ENCODE results near the gene WDR83.
A peak's percentile ranks its signal among the peaks of the same experiment; 100 is the strongest.

DNA sequence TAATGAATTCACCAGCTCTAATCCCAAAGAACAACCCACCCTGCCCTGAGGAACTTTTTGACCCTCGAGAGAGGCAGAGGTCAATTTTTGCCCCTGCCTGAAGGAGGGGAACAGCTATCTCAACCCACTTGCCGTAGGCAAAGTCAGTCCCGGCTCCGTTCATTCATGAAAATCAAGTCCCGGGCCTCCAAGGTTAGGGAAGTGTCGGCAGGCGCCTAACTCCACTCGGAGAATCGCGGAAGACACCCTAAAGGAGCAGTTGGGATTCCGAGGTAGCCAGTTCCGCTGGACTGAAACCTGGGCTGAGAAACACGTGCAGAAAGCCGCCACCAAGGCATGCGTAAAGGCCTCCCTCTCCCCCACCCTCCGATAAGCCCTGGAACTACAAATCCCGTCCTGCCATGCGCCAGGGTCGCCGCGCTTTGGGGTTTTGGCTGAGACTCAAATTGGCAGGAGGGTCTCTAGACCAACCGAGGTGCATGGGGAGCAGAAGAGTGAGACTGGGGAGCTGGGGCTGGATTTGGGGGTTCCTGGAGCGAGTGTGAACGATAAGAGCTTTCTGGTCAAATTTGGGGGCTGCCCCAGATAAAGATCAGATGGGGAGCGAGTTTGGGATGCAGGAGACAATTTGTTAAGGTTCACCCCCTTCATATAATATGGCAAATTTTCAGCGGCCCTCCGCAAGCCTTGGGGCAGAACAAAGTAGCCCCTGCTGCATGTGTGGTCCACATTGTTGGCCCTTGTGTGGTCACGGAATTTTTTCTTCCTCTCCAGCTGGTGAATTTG is 57.2 kb downstream of the WDR83 start, which contains the start of gene TNPO2:
- TF ChIP-seq, protein P1, sequence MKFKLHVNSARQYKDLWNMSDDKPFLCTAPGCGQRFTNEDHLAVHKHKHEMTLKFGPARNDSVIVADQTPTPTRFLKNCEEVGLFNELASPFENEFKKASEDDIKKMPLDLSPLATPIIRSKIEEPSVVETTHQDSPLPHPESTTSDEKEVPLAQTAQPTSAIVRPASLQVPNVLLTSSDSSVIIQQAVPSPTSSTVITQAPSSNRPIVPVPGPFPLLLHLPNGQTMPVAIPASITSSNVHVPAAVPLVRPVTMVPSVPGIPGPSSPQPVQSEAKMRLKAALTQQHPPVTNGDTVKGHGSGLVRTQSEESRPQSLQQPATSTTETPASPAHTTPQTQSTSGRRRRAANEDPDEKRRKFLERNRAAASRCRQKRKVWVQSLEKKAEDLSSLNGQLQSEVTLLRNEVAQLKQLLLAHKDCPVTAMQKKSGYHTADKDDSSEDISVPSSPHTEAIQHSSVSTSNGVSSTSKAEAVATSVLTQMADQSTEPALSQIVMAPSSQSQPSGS (tag by site-specific recombination; IDR thresholded peaks at IDR 0.05; ENCODE audit: low read depth), result no peak
- TF ChIP-seq ZNF184 (tag by site-specific recombination; IDR thresholded peaks at IDR 0.05) (no peak), ZNF404 (tag by site-specific recombination; IDR thresholded peaks at IDR 0.05) (no peak), ZNF747 (tag by site-specific recombination; IDR thresholded peaks at IDR 0.05) (no peak), ZNF274 (IDR thresholded peaks at IDR 0.05; ENCODE audit: low read length) (no peak), ZNF274 (tag by site-specific recombination; IDR thresholded peaks at IDR 0.05; ENCODE audit: borderline replicate concordance) (no peak), ZNF830 (tag by site-specific recombination; IDR thresholded peaks at IDR 0.05; ENCODE audit: low read depth) (no peak), ZNF394 (tag by site-specific recombination; IDR thresholded peaks at IDR 0.05; ENCODE audit: borderline replicate concordance) (no peak), ZNF335 (tag by site-specific recombination; conservative IDR thresholded peaks at IDR 0.05) (peak; percentile 92), ZNF707 (tag by site-specific recombination; IDR thresholded peaks at IDR 0.05) (no peak)
- TF ChIP-seq, protein P2, sequence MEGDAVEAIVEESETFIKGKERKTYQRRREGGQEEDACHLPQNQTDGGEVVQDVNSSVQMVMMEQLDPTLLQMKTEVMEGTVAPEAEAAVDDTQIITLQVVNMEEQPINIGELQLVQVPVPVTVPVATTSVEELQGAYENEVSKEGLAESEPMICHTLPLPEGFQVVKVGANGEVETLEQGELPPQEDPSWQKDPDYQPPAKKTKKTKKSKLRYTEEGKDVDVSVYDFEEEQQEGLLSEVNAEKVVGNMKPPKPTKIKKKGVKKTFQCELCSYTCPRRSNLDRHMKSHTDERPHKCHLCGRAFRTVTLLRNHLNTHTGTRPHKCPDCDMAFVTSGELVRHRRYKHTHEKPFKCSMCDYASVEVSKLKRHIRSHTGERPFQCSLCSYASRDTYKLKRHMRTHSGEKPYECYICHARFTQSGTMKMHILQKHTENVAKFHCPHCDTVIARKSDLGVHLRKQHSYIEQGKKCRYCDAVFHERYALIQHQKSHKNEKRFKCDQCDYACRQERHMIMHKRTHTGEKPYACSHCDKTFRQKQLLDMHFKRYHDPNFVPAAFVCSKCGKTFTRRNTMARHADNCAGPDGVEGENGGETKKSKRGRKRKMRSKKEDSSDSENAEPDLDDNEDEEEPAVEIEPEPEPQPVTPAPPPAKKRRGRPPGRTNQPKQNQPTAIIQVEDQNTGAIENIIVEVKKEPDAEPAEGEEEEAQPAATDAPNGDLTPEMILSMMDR (tag by site-specific recombination; IDR thresholded peaks at IDR 0.05), result no peak
- TF ChIP-seq, protein P3, sequence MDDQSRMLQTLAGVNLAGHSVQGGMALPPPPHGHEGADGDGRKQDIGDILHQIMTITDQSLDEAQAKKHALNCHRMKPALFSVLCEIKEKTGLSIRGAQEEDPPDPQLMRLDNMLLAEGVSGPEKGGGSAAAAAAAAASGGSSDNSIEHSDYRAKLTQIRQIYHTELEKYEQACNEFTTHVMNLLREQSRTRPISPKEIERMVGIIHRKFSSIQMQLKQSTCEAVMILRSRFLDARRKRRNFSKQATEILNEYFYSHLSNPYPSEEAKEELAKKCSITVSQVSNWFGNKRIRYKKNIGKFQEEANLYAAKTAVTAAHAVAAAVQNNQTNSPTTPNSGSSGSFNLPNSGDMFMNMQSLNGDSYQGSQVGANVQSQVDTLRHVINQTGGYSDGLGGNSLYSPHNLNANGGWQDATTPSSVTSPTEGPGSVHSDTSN (CRISPR knock-in tag; IDR thresholded peaks at IDR 0.05), result no peak
- TF ChIP-seq, protein P4, sequence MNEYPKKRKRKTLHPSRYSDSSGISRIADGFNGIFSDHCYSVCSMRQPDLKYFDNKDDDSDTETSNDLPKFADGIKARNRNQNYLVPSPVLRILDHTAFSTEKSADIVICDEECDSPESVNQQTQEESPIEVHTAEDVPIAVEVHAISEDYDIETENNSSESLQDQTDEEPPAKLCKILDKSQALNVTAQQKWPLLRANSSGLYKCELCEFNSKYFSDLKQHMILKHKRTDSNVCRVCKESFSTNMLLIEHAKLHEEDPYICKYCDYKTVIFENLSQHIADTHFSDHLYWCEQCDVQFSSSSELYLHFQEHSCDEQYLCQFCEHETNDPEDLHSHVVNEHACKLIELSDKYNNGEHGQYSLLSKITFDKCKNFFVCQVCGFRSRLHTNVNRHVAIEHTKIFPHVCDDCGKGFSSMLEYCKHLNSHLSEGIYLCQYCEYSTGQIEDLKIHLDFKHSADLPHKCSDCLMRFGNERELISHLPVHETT (tag by site-specific recombination; IDR thresholded peaks at IDR 0.05), result no peak

Measured in HEK293 (cell line).